MM.1S (cell line): Measurements from ENCODE around the gene MTCL1.

ENCODE experiments used
- DNase-seq: peaks from one replicate; pipeline ENCODE4 v3.0.0-alpha.2; 2015
- H2AFZ ChIP-seq: fragments of 300-600 bp; sonication (generic); 2 replicates; pipeline ENCODE4 v1.6.0; 2016; ENCODE audit warnings: antibody characterized with exemption, low read length
- H3F3A ChIP-seq: fragments of 300-600 bp; sonication (generic); 2 replicates; pipeline ENCODE4 v1.6.1; 2016; ENCODE audit warnings: mild to moderate bottlenecking, antibody characterized with exemption, low read length, moderate library complexity, mixed read lengths; ENCODE audit not compliant: insufficient read depth
- H3K27ac ChIP-seq: fragments of 300-600 bp; sonication (generic); 2 replicates; pipeline ENCODE4 v1.5.1; 2016; ENCODE audit warnings: mild to moderate bottlenecking, low read length
- H3K27me3 ChIP-seq: fragments of 300-600 bp; sonication (generic); replicated peaks from 2 replicates; pipeline ENCODE4 v1.6.0; 2016; ENCODE audit warnings: low read length; ENCODE audit not compliant: insufficient read depth
- H3K36me3 ChIP-seq: fragments of 300-600 bp; sonication (generic); replicated peaks from 2 replicates; pipeline ENCODE4 v1.6.1; 2016; ENCODE audit warnings: mild to moderate bottlenecking, low read length, mixed read lengths; ENCODE audit not compliant: insufficient read depth
- H3K4me1 ChIP-seq: fragments of 300-600 bp; sonication (generic); 2 replicates; pipeline ENCODE4 v1.6.1; 2016; ENCODE audit warnings: low read length, mixed read lengths
- H3K4me2 ChIP-seq: fragments of 300-600 bp; sonication (generic); 2 replicates; pipeline ENCODE4 v1.6.0; 2016; ENCODE audit warnings: low read depth, low read length
- H3K4me3 ChIP-seq: fragments of 300-600 bp; sonication (generic); 2 replicates; pipeline ENCODE4 v1.5.1; 2016; ENCODE audit warnings: low read length, mixed read lengths
- H3K79me2 ChIP-seq: fragments of 300-600 bp; sonication (generic); 2 replicates; pipeline ENCODE4 v1.6.1; 2016; ENCODE audit warnings: mixed run types, low read length, mixed read lengths
- H3K9ac ChIP-seq: fragments of 300-600 bp; sonication (generic); 2 replicates; pipeline ENCODE4 v1.6.1; 2016; ENCODE audit warnings: low read length, mixed read lengths
- H3K9me2 ChIP-seq: fragments of 300-600 bp; sonication (generic); replicated peaks from 2 replicates; pipeline ENCODE4 v1.6.1; 2016; ENCODE audit warnings: mild to moderate bottlenecking, low read length, mixed read lengths; ENCODE audit not compliant: insufficient read depth
- H3K9me3 ChIP-seq: fragments of 300-600 bp; sonication (generic); replicated peaks from 2 replicates; pipeline ENCODE4 v1.6.1; 2016; ENCODE audit warnings: mild to moderate bottlenecking, low read length, mixed read lengths; ENCODE audit not compliant: insufficient read depth
- H4K20me1 ChIP-seq: fragments of 300-600 bp; sonication (generic); 2 replicates; pipeline ENCODE4 v1.6.1; 2016; ENCODE audit warnings: mild to moderate bottlenecking, low read length, moderate library complexity, mixed read lengths; ENCODE audit not compliant: insufficient read depth
- EZH2 ChIP-seq: fragments of 300-600 bp; sonication (generic); optimal IDR thresholded peaks from 2 replicates; pipeline ENCODE3; 2017; ENCODE audit warnings: low read depth, mild to moderate bottlenecking, antibody characterized with exemption, low read length, mixed read lengths
- EZH2phosphoT487 ChIP-seq: fragments of 300-600 bp; sonication (generic); IDR thresholded peaks from 2 replicates; pipeline ENCODE4 v1.6.1; 2018; ENCODE audit warnings: antibody characterized with exemption, low read length
- TF ChIP-seq, protein P1 (sequence below): fragments of 300-600 bp; sonication (generic); IDR thresholded peaks from 2 replicates; pipeline ENCODE4 v1.5.1; 2016; ENCODE audit warnings: antibody characterized with exemption, low read length, mixed read lengths

The MTCL1 gene

GRCh38 chr18:8860845-8861642 lies 155.7 kb downstream of the MTCL1 start:
- Histone ChIP-seq H4K20me1 (no peaks in the 10 kb centered on the region), H3K4me2 (peak overlapping the region; percentile 36), H3K4me3 (no peak overlapping the region), H3K27ac (peak overlapping the region; percentile 60; the same call in 1 of the 2 replicates), H3K27me3 (no peaks in the 10 kb centered on the region), H3K9ac (peak overlapping the region; percentile 7; the same call in 1 of the 2 replicates), H3K9me3 (no peaks in the 10 kb centered on the region), H3K4me1 (peaks cover 23% of the 10 kb centered on the region), H3K9me2 (no peaks in the 10 kb centered on the region), H3F3A (peaks cover 9% of the 10 kb centered on the region; the same call in 1 of the 2 replicates), H3K36me3 (no peaks in the 10 kb centered on the region), H2AFZ (peak overlapping the region; percentile 24; the same call in 1 of the 2 replicates), H3K79me2 (no peaks in the 10 kb centered on the region)
- no peak for TF ChIP-seq EZH2phosphoT487
- TF ChIP-seq, protein P1, sequence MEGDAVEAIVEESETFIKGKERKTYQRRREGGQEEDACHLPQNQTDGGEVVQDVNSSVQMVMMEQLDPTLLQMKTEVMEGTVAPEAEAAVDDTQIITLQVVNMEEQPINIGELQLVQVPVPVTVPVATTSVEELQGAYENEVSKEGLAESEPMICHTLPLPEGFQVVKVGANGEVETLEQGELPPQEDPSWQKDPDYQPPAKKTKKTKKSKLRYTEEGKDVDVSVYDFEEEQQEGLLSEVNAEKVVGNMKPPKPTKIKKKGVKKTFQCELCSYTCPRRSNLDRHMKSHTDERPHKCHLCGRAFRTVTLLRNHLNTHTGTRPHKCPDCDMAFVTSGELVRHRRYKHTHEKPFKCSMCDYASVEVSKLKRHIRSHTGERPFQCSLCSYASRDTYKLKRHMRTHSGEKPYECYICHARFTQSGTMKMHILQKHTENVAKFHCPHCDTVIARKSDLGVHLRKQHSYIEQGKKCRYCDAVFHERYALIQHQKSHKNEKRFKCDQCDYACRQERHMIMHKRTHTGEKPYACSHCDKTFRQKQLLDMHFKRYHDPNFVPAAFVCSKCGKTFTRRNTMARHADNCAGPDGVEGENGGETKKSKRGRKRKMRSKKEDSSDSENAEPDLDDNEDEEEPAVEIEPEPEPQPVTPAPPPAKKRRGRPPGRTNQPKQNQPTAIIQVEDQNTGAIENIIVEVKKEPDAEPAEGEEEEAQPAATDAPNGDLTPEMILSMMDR, result no peak
- TF ChIP-seq EZH2, result no peak
- DNase-seq, result peak; percentile 64

GRCh38 chr18:8863427-8863826 lies 158.1 kb downstream of the MTCL1 start:
- TF ChIP-seq EZH2, result no peak
- TF ChIP-seq, protein P1, result no peak
- no peak for TF ChIP-seq EZH2phosphoT487
- H3K4me1 ChIP-seq, result peaks cover 32% of the 10 kb centered on the region
- DNase-seq, result no peak
- no peak overlapping the region for H3K4me3 ChIP-seq
- H3K79me2 ChIP-seq, result no peaks in the 10 kb centered on the region
- H3K36me3 ChIP-seq, result no peaks in the 10 kb centered on the region
- no peak overlapping the region for H3K9ac ChIP-seq
- no peak overlapping the region for H3K27ac ChIP-seq
- H3F3A ChIP-seq, result peaks cover 9% of the 10 kb centered on the region; the same call in 1 of the 2 replicates
- no peaks in the 10 kb centered on the region for H3K27me3 ChIP-seq
- no peaks in the 10 kb centered on the region for H3K9me2 ChIP-seq
- H4K20me1 ChIP-seq, result no peaks in the 10 kb centered on the region
- no peaks in the 10 kb centered on the region for H3K9me3 ChIP-seq
- H2AFZ ChIP-seq, result no peak overlapping the region
- H3K4me2 ChIP-seq, result no peak overlapping the region

DNA sequence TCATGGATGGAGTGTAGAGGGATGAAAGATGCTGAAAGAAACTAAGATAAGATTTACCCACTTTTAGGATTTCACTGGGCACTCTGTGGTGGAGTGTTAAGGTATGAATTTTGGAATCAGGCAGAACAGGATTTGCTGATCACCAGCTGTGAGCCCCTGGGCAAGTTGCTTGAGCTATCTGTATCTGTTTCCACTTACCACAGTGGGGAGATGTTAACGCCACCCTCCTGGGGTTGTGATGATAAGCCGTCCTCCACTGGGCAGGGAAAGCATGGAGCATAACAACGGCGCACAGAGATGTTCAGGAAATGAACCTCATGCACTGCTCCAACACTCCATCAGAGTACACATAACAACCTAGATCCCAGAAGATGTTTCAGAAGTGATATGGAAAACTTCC lies 160.6 kb downstream of the MTCL1 start:
- Histone ChIP-seq H3K79me2 (no peaks in the 10 kb centered on the region), H3K9me2 (no peaks in the 10 kb centered on the region), H3K9ac (no peak overlapping the region), H3K27me3 (no peaks in the 10 kb centered on the region), H3K9me3 (no peaks in the 10 kb centered on the region), H3K27ac (no peak overlapping the region), H3K4me3 (no peak overlapping the region), H3K36me3 (no peaks in the 10 kb centered on the region), H3K4me1 (peaks cover 20% of the 10 kb centered on the region), H4K20me1 (no peaks in the 10 kb centered on the region), H3F3A (no peaks in the 10 kb centered on the region; the same call in 1 of the 2 replicates), H3K4me2 (no peak overlapping the region), H2AFZ (no peak overlapping the region)
- TF ChIP-seq EZH2phosphoT487 (no peak), EZH2 (no peak)
- TF ChIP-seq, protein P1, result no peak
- DNase-seq, result no peak
